HFF-Myc (cell line): ENCODE data around the gene SLC36A3.

Source experiments
- DNase-seq: peaks from one replicate; pipeline ENCODE4 v3.0.0-alpha.2; 2011; ENCODE audit warnings: low read depth; ENCODE audit errors: extremely low read depth
- H3K4me3 ChIP-seq: replicated peaks from 2 replicates; pipeline ENCODE4 v1.5.1; 2011; ENCODE audit warnings: low read depth, mild to moderate bottlenecking, control low read depth, low read length
- CTCF ChIP-seq: IDR thresholded peaks from 2 replicates; pipeline ENCODE4 v1.5.1; 2012; ENCODE audit warnings: mild to moderate bottlenecking, low read depth, low read length, control low read depth; ENCODE audit errors: missing control alignments

SLC36A3 gene

GRCh38 chr5:151344088-151344487 lies 40.5 kb upstream of the SLC36A3 start:
- DNase-seq: no peak
- no peak overlapping the region for H3K4me3 ChIP-seq
- TF ChIP-seq CTCF: no peak

- no peak for DNase-seq
- no peak for TF ChIP-seq CTCF
- H3K4me3 ChIP-seq: no peak overlapping the region
Measured at GRCh38 chr5:151340004-151340403, 36.4 kb upstream of the SLC36A3 start.

GRCh38 chr5:151338734-151339133 lies 35.2 kb upstream of the SLC36A3 start:
- no peak overlapping the region for H3K4me3 ChIP-seq
- TF ChIP-seq CTCF: no peak
- DNase-seq: no peak

GRCh38 chr5:151332857-151333256 lies 29.3 kb upstream of the SLC36A3 start:
- TF ChIP-seq CTCF: no peak
- DNase-seq: no peak
- no peak overlapping the region for H3K4me3 ChIP-seq

GRCh38 chr5:151328734-151329133 lies 25.2 kb upstream of the SLC36A3 start:
- no peak overlapping the region for H3K4me3 ChIP-seq
- DNase-seq: no peak
- TF ChIP-seq CTCF: no peak

GRCh38 chr5:151327585-151327984 lies 24.0 kb upstream of the SLC36A3 start:
- no peak for TF ChIP-seq CTCF
- no peak for DNase-seq

GRCh38 chr5:151326266-151326665 lies 22.7 kb upstream of the SLC36A3 start:
- H3K4me3 ChIP-seq: no peak overlapping the region
- no peak for TF ChIP-seq CTCF
- no peak for DNase-seq

More at GRCh38 chr5:151327585-151327984, 24.0 kb upstream of the SLC36A3 start:
- H3K4me3 ChIP-seq: no peak overlapping the region
